Measurements from ENCODE around the gene PHF2.

The PHF2 gene

GRCh38 chr9:93598647-93599241, 22.4 kb downstream of the PHF2 start:
- no peaks in the 10 kb centered on the region for H3K27me3 ChIP-seq (ENCODE audit: insufficient read depth, poor library complexity, severe bottlenecking)
- no peak overlapping the region for H3K4me3 ChIP-seq (replicated peaks; ENCODE audit: insufficient read depth, low read length)
- TF ChIP-seq SPI1 (IDR thresholded peaks at IDR 0.05; ENCODE audit: borderline replicate concordance, low read depth) (no peak), GABPA (IDR thresholded peaks at IDR 0.05; ENCODE audit: low read depth) (no peak), POLR2AphosphoS5 (IDR thresholded peaks at IDR 0.05; ENCODE audit: low read depth) (no peak)
- TF ChIP-seq, protein P1, sequence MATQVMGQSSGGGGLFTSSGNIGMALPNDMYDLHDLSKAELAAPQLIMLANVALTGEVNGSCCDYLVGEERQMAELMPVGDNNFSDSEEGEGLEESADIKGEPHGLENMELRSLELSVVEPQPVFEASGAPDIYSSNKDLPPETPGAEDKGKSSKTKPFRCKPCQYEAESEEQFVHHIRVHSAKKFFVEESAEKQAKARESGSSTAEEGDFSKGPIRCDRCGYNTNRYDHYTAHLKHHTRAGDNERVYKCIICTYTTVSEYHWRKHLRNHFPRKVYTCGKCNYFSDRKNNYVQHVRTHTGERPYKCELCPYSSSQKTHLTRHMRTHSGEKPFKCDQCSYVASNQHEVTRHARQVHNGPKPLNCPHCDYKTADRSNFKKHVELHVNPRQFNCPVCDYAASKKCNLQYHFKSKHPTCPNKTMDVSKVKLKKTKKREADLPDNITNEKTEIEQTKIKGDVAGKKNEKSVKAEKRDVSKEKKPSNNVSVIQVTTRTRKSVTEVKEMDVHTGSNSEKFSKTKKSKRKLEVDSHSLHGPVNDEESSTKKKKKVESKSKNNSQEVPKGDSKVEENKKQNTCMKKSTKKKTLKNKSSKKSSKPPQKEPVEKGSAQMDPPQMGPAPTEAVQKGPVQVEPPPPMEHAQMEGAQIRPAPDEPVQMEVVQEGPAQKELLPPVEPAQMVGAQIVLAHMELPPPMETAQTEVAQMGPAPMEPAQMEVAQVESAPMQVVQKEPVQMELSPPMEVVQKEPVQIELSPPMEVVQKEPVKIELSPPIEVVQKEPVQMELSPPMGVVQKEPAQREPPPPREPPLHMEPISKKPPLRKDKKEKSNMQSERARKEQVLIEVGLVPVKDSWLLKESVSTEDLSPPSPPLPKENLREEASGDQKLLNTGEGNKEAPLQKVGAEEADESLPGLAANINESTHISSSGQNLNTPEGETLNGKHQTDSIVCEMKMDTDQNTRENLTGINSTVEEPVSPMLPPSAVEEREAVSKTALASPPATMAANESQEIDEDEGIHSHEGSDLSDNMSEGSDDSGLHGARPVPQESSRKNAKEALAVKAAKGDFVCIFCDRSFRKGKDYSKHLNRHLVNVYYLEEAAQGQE (IDR thresholded peaks at IDR 0.05; ENCODE audit: insufficient replicate concordance, low read depth), result no peak
- TF ChIP-seq, protein P2, sequence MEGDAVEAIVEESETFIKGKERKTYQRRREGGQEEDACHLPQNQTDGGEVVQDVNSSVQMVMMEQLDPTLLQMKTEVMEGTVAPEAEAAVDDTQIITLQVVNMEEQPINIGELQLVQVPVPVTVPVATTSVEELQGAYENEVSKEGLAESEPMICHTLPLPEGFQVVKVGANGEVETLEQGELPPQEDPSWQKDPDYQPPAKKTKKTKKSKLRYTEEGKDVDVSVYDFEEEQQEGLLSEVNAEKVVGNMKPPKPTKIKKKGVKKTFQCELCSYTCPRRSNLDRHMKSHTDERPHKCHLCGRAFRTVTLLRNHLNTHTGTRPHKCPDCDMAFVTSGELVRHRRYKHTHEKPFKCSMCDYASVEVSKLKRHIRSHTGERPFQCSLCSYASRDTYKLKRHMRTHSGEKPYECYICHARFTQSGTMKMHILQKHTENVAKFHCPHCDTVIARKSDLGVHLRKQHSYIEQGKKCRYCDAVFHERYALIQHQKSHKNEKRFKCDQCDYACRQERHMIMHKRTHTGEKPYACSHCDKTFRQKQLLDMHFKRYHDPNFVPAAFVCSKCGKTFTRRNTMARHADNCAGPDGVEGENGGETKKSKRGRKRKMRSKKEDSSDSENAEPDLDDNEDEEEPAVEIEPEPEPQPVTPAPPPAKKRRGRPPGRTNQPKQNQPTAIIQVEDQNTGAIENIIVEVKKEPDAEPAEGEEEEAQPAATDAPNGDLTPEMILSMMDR (IDR thresholded peaks at IDR 0.05; ENCODE audit: insufficient read depth, low read length), result no peak
- DNase-seq (ENCODE audit: low read depth in 1 of 2, low spot score in 1 of 2), result no peak
- H3K27ac ChIP-seq (replicated peaks), result no peak overlapping the region

DNA sequence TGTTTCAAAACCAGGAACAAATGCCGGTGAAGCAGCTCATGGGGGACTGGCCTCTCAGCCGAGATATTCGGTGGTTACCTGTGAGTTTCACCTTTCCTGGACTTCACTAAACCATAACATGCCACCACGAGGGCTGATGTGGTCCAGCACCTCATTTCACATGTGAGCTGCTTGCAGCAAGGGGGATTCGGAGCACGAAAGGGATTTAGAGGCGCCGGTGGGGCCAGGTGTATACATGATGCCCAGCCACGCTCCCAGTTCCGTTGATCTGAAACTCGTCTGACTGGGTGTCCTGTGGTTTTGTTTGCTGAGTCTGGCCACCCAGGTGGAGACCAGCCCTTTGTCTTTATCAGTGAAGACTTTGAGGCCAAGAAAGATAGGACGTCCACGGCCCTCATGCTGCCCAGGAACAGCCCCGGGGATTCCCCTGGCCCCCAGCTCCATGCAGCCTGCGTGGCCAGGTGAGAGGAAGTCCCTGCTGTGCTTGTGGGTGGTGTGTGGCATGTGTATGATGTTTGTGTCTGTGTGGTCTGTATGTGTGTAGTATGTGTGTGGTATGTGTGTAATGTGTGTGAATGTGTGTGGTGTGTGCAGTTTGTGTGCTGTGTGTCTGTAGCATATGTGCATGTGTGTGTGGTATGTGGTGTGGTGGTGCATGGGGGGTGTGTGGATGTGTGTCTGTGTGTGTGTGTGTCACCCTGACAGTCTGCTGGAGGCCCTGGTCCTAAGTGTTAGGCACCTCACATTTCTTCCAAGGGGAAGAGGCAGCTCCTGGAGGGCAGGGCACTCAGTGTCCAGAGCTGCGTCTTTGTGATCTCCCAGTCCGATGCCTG, 23.4 kb downstream of the PHF2 start:
- Histone ChIP-seq H3K27me3 (ENCODE audit: insufficient read depth, poor library complexity, severe bottlenecking) (no peaks in the 10 kb centered on the region), H3K4me3 (replicated peaks; ENCODE audit: insufficient read depth, low read length) (no peak overlapping the region), H3K27ac (replicated peaks) (no peak overlapping the region)
- TF ChIP-seq, protein P1 (IDR thresholded peaks at IDR 0.05; ENCODE audit: insufficient replicate concordance, low read depth), result no peak
- TF ChIP-seq, protein P2 (IDR thresholded peaks at IDR 0.05; ENCODE audit: insufficient read depth, low read length), result no peak
- TF ChIP-seq POLR2AphosphoS5 (IDR thresholded peaks at IDR 0.05; ENCODE audit: low read depth), result no peak
- no peak for TF ChIP-seq GABPA (IDR thresholded peaks at IDR 0.05; ENCODE audit: low read depth)
- no peak for TF ChIP-seq SPI1 (IDR thresholded peaks at IDR 0.05; ENCODE audit: borderline replicate concordance, low read depth)
- DNase-seq (ENCODE audit: low read depth in 1 of 2, low spot score in 1 of 2), result no peak

DNA sequence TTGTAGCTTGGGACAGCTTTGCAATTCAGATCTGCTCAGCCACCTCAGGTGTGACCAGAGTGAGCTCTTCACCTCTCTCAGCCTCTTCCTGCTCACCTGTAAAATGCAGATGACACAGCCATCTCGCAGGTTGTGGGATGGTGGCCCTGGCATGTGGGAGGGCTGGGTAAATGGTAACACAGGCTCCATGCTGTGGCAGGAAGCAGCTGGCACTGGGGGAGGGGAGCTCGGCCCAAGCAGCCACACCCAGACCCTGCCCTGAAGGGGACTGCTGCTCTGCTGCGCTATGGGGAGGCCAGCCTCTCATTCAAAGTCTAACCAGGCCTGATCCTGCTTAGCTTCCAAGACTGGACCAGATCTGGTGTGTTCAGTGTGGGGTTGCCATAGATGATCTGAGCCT, 24.1 kb downstream of the PHF2 start:
- TF ChIP-seq, protein P1 (IDR thresholded peaks at IDR 0.05; ENCODE audit: insufficient replicate concordance, low read depth), result no peak
- TF ChIP-seq, protein P2 (IDR thresholded peaks at IDR 0.05; ENCODE audit: insufficient read depth, low read length), result no peak
- TF ChIP-seq POLR2AphosphoS5 (IDR thresholded peaks at IDR 0.05; ENCODE audit: low read depth), result no peak
- no peak for TF ChIP-seq SPI1 (IDR thresholded peaks at IDR 0.05; ENCODE audit: borderline replicate concordance, low read depth)
- TF ChIP-seq GABPA (IDR thresholded peaks at IDR 0.05; ENCODE audit: low read depth), result no peak
- no peak for DNase-seq (ENCODE audit: low read depth in 1 of 2, low spot score in 1 of 2)
- Histone ChIP-seq H3K4me3 (replicated peaks; ENCODE audit: insufficient read depth, low read length) (no peak overlapping the region), H3K27me3 (ENCODE audit: insufficient read depth, poor library complexity, severe bottlenecking) (no peaks in the 10 kb centered on the region), H3K27ac (replicated peaks) (no peak overlapping the region)
